ENCODE measurements around the gene SEMA3A.

SEMA3A gene

DNA sequence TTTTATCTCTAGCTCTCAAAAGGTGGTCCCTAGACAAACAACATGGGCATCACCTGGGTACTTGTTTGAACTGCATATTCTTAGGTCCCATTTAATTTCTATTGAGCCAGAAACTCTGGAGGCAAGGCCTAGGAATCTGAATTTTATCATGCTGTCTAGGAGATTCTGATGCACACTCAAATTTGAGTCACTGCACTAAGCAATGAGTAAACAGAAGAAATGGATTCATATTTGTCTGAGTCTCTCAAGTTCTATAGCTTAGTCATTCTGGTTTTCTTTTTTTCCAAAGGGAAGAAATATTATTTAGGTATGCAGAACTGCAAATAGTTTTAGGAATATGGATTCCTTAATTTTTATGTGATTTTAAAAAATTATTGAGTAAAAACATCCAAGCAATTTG lies 185.5 kb downstream of the SEMA3A start:
- DNase-seq (ENCODE audit: low spot score) = peak; percentile 18

DNA sequence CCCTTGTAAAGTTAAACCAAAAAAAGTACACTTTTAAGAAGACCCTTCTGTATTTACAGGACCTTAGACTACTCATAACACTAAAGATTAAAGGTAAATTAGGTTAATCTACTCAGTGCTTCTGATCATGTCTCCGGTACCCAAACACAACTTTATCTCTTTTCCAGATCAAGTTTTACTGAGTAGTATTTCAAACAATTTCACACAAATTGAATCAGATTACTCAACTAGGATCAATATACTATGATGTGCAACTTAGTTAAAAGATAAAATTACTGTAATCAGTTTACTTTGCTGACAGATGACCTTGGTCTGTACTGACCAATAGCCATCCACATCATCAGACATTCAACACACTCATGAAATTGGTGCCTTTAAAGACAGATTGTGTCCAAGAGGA lies 191.4 kb downstream of the SEMA3A start:
- no peak for DNase-seq (ENCODE audit: low spot score)

DNA sequence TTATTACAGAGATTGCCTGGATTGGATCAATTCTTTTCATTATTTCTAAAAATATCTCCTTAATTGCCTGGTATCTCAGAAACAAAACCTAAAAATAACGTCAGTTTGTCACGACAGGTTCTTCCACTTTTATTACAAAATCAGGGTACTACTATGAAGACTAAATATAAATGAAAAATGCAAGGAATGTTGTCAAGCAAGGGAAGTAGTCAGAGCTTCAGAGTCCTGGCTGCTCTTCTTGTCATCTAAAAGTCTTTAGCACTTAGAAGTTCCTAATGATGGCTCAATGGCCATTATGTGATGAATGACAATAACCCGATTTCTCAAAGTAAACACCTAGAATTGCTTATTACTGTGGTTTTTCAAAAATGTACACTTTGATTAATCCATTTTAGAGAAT lies 192.2 kb downstream of the SEMA3A start:
- peak; percentile 22 for DNase-seq (ENCODE audit: low spot score)

DNA sequence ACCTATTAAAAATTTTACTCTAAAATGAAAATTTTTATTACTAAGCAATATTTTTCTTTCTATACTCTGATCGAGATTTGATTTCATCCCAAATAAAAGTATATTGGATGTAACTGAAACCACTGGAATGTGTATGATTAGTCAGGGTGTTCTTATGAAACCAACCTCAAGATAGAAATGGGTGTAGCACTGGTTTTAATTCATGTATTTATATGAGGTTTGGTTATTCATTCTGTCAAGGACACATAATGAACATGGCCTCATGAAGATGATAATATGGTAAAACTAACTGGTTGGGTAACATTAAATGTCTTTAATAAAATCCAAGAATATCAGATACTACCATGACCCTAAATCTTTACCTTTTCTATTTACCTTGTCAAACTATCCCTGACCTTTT lies 197.7 kb downstream of the SEMA3A start:
- DNase-seq (ENCODE audit: low spot score) = peak; percentile 9

DNA sequence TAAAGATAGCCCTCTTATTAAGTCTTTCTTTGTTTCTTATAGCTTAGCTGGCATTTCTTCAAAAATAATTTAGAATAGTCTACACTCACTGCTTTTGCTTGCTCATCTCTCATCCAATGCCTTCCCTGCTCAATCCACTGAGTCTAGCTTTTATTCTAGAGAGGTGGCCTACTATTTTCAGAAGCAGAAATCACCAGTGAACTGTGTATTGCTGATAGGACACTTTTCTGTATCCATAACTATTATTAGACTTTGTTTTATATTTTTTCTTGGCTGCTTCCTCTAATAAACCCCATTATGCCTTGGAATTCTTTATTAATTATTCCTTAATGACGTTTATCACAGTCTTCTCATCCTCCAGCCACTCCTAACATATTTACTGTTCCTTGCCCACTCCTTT lies 206.8 kb downstream of the SEMA3A start:
- DNase-seq (ENCODE audit: low spot score) = no peak

DNA sequence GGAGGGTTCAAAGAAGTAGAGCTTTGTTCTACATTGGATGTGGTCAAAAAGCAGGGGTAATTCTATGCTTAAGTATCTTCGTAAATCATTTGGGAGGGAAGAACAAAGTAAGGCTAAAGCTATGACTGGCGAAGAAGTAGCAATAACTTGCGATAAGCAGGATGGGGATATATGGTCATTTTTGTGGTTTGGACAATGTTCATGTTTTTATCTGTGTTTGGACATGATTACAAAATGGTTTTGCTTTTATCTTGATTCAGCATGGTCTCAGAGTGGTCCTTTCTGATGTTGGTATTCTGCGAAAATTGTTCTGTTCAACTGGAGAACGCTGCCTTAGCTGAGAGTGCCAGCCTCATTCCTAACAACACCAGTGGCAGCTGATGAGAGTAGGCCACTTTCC lies 208.8 kb downstream of the SEMA3A start:
- DNase-seq (ENCODE audit: low spot score) = no peak

DNA sequence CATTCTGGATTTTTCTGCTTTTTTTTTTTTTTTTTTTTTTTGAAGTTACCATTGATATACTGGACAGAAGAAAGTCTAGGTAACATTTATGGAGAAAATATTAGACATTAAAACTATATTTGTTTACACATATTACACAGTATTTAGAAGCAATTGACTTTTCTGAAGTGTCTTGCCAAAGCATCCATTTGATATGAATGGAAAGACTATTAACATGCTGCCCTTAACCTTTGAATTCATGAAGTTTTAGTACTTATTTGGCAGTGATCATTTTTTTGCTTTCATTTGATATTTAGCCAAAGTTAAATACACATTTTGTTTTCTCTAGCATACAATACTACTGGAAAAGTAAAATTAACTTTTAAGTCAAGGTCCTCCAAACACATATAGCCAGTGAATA lies 210.0 kb downstream of the SEMA3A start:
- DNase-seq (ENCODE audit: low spot score) = no peak

DNA sequence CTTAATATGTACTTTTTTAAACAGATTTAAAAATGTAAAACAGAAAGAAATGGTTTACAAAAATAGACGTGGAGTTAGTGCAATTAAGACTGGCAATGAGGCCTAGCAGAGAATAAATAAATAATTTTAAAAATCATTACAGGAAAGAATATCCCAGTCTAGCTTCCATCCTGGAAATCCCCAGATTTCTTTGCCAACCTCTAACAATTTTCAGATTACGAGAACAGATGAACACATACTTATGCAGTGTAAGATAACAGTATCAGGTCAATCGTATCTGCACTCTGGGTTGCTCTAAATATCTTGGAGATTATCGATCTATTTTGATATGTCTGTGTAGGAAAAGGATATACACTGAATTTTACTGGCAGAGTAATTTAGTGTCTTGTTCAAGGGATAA lies 210.5 kb downstream of the SEMA3A start:
- no peak for DNase-seq (ENCODE audit: low spot score)

DNA sequence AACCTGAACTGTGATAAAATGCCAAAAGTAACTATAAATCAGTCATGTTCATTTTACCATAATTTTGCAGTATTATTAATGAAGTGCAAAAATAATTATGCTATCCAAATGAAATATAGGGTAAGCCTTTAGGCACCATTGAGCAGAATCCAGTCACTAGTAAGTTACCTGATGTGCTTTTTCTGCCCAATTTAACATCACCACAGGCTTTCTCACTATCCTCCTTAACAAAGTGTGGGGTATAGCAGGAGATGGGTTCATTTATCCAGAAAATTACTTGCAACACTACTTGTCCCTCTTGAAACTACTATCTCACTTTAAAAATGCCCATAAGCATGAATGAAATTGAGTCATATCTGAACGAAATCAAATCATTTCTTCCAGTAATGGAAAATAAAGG lies 211.0 kb downstream of the SEMA3A start:
- no peak for DNase-seq (ENCODE audit: low spot score)

DNA sequence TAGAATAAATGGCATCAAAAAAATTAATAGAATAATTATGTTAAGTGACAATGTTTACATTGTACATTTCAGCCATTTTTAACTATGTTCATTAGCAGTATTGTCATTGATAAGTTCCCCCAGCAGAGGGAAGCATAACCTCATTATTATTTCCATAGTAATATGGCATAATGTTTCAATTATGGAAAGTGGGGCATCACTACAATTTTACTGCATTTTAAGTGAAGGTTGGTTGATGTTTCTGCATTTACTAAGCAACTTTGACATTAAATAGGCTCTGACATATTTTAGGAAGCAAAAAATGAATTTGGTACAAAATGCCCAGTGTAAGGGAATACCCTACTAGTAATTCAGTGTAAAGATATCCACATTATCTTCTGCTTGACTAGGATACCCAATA lies 218.3 kb downstream of the SEMA3A start:
- peak; percentile 47 for DNase-seq (ENCODE audit: low spot score)

DNA sequence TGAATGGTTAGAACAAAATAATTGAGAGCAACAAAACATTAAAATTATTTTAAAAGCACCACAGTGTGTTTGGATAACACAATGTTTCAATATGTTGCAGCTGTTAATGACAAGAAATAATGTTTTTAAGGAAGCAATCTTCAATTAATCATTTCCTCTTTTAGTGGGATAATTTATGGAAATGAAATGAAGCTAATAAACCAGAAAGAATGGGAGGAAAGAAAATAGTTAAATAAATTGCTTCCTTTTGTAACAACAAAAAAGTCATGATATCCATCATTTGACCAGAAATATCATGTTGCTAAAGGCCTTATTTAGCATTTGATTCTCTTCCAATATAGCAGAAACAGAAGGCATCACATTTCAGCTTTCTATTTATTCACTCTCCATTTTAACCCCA lies 224.5 kb downstream of the SEMA3A start:
- no peak for DNase-seq (ENCODE audit: low spot score)

DNA sequence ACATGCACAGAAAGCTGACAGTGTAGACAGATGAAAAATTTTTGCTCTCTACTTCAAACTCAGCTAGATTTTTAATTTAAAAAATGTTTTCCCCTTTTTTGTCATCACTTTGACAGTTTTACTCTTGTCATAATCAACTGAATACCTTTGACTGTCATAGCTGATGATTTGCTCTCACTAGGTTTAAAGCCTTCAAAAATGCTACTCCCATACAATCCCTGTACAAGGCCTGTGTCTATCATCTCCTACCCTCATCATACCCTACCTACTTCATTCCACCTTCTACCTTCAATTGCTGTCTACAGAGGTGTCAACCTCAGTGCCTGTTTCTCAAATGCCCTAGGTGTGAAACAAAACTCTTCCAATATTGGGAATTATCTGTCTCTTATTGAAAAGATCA lies 230.3 kb downstream of the SEMA3A start:
- no peak for DNase-seq (ENCODE audit: low spot score)

DNA sequence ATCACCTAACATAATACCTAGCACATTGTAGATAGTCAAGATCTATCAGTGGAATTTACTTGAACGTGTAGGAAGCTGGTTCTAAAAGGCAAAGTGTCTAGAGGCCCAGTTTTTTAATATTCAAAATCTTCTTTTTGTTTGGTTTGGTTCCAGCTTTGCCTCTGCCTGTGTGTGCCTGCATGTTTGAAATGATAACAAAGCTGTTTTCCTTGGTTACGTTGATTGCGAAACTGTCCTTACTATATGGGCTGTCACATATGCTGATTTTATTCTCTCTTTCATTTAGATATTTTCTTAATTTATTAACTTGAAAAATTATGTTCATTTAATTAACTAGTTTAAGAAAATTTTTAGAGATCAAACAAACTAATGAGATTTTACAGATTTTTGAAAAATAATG lies 237.3 kb downstream of the SEMA3A start:
- no peak for DNase-seq (ENCODE audit: low spot score)

DNA sequence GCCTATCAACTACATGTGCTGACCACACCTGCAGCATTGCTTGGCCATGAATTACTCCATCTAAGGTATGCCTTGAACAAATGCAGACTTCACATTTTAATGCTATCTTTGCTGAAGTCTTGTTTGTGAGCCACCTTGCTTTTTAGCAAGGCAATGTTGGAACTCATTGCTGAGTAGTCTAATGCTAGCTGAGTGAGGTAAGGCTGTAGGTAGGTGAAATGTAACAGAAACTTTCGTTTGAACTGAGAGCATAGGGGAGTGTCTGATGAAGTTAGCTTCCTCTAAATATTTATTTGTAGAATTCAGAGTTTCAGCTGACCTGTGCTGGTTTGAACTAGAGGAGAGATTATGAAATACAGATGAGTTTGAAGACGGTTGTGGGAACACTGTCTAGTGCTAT lies 238.5 kb downstream of the SEMA3A start:
- no peak for DNase-seq (ENCODE audit: low spot score)

DNA sequence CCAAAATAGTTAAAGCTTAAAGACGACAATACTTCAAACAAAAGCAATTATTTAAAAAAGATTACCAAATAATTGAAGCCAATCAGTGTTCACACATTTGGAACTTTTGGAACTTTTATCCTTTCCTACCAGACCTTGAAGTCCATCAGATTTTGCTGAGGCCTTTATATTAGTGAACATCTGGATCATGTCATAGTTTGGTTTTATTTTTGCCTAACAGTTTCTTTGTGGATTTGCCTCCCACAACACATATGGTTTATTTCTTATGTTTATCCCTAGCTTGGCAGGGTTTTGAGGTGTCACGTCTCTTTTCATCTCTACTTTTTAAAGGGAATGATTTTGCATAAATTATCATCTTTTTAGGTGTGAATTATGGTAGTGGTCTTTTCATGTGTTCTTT lies 242.4 kb downstream of the SEMA3A start:
- no peak for DNase-seq (ENCODE audit: low spot score)

DNA sequence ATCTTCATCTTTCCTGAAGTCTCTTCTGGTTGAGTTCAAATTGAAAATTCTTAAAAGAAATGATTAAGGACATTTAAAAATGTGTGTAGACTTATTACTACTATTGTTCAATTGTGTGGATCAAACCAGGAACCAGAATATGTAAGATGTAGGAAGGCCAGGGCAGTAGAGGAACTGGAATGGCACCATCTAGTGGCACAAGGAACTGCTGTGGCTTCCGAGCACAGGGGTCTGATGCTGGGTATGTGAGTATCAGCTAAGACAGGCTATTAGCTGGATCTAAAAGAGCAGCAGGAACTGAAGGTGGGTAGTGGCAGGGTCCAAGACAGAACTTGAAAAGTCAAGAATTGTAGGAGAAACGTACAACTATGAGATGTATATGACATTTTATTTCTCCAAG lies 247.3 kb downstream of the SEMA3A start:
- no peak for DNase-seq (ENCODE audit: low spot score)

DNA sequence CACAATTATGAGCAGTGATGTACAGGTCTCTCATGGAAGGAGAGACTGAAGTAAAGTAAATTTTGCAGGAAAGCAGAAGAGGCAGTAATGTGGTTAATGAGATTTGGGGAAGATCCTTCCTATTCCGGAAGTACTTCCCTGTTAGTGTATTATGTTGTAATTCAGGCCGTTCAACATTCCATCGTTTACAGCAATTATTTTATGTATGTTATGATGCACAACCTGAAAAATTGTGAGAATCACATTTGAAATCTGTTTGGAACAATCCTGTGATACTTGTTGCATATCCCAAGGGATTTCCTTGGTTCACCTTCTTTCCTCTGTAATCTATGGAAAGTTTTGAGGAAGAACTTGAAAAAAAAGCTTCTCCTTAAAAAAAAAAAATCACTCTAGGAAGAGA lies 247.8 kb downstream of the SEMA3A start:
- DNase-seq (ENCODE audit: low spot score) = no peak

DNA sequence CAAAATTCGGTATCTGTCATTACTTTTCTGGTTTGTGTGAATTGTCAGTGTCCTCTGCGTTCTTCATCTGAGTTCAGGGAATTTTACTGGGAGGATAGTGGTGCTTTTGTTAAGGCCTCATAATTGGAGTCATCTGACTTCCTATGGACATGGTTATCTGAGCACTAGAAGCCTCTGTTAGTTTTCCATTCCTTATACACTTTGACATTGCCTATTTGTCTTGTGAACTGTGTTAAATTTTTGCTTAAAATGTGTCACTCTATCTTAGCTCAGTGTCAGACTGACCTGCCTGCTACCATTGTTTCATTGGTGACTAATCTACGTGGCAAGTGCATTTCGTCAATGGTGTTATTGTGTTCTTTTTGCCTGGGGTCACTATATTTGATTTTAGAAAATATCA lies 253.3 kb downstream of the SEMA3A start:
- no peak for DNase-seq (ENCODE audit: low spot score)

DNA sequence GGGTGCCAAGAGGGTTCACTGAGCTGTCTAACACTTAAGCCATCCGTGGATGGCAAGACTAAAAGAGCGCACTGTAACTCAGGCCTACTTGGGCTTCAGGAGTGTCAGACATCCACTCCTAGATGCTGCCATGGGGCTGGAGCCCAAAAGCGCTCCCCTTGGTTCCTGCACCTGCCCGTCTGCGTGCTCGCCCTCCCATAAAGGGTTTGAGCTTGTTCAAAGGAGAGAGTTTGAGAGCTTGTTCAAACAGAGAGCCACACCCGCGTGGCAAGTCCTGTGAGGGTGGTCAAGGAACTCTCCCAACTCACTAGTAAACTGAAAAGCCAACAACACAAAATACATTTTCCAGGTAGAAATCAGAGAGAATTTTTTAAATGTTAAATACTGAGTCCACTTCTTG lies 256.7 kb downstream of the SEMA3A start:
- no peak for DNase-seq (ENCODE audit: low spot score)

DNA sequence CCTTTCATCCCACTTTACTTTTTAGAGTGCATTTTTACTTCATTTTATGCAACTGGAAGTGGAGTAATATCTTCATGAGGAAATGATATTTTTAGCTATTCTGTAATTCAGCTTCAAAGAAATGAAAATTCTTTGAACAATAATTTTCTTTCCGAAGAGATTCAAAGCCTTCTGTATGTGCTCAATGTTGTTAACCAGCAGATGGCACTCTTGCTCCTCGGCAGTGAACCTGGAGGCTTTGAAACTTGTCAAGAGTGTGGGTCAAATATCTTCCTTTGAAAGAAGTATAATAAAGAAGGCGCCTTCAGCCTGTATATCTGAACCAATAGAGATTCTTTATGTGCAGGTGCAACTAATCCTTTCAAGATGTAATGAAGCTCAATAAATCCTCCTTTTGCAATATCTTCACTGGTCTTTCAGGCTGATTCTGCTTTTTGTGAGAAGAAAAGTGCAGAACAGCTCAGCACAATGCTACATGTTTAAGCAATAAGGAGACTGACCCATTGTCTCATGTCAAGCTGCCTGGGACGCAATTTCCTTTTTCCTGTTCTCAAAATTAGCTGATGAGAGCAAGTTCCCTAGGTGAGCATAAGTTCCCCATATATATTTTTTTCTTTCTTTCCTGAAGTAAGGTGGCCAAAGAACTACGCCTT lies 258.4 kb downstream of the SEMA3A start:
- DNase-seq (ENCODE audit: low spot score) = peak; percentile 69

DNA sequence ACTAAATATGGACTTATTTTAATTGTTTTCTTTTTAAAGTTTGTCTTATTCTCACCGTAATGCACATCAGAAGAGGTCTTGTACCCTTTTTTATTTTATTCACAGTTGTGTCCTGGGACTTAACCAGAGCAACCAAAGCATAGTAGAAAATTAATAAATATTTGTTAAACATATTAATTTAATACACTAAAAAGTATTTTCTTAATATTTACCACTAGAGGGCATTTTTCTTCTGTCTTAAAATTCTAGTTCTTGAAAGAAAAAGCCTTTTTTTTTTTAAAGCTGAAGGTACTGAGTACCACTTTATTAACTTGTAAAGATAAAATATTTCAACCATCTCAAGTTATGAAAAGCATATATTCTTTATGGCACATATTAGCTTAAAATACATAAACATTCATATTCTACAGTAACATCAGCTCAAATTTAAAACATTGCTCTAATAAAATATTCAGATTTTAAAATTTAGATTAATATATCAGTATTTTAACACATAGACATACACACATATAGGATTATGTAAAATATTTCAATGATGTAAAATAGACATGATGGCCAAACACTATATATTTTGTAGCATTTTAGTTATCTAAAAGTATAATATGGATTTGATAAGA lies 260.4 kb downstream of the SEMA3A start:
- peak; percentile 8 for DNase-seq (ENCODE audit: low spot score)

DNA sequence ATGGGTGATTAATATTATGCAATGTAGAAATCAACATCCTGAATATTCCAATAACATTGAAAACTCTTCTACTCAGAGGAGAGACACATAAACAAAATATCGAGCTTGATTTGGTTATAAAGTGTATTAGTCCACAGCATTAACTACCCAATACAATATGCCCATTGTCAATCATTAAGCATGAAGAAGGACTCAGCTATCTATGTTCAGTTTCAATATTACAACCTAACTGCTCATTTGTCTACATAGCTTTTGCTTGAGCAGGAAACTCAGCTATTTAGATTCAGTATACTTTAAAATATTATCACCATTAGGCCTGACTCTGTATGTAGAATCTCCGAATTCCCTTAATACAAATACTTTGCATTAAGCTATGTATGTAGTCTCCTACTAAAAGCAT lies 262.6 kb downstream of the SEMA3A start:
- DNase-seq (ENCODE audit: low spot score) = no peak

DNA sequence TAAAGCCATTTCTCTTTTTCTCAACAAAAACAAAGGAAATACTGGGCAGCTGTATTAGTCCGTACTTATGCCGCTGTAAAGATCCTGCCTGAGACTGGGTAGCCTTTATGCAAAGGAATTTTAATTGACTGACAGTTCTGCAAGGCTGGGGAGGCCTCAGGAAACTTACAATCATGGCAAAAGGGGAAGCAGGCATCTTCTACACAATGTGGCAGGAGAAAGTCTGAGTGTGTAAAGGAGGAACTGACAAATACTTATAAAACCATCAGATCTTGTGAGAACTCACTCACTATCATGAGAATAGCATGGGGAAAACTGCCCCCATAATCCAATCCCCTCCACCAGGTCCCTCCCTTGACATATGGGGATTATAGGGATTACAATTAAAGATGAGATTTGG lies 264.3 kb downstream of the SEMA3A start:
- DNase-seq (ENCODE audit: low spot score) = no peak

DNA sequence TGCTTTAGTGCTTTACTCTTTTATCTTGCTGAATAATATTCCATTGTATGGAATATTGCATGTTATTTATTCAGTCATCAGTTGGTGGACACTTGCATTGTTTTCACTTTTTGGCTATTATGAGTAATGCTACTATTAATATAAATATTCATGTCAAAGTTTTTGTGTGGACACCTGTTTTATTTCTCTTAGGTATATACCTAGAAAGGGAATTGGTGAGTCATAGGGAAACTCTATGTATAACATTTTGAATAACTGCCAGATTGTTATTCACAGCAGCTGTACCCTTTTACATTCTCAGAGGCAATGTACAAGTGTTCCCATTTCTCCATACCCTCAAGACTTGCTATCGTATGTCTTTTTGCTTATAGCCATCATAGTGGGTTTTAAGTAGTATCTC lies 268.7 kb downstream of the SEMA3A start:
- no peak for DNase-seq (ENCODE audit: low spot score)
